ENCODE data around the gene PCGF6. TPM values are rescaled to one million over a fixed set of nuclear protein-coding genes. Genes with fewer than 3 reads are reported as not detected.

The PCGF6 gene
- total RNA-seq: 11.1 and 13.2 TPM in 2 replicates

GRCh38 chr10:103350517-103351260 lies at the start of gene PCGF6:
TSS of gene PCGF6 (minus strand) at chr10:103351140. CDS start at chr10:103351066, 74 bp downstream.

GRCh38 chr10:103396067-103396788 lies 45.3 kb upstream of the PCGF6 start, which contains the start of the genes ATP5MK and PDCD11:
TSS of gene ATP5MK (minus strand) at chr10:103396475. CDS start at chr10:103392457, 4,018 bp downstream.
TSS of gene PDCD11 (plus strand) at chr10:103396626. CDS start at chr10:103398427, 1,801 bp downstream.

GRCh38 chr10:103367782-103368518 lies 17.0 kb upstream of the PCGF6 start, which contains the start of gene TAF5:
TSS of gene TAF5 (plus strand) at chr10:103367976. CDS start at chr10:103367990, 14 bp downstream.

GRCh38 chr10:103276896-103277712 lies 73.8 kb downstream of the PCGF6 start, which contains the start of gene INA:
TSS of gene INA (plus strand) at chr10:103277138. CDS start at chr10:103277212, 74 bp downstream.

Small RNA genes within 50 kb of the gene (small RNA-seq; reads per million reads assigned to genes)
- gene RNU11-3P: not detected

Other genes with a start within 250 kb of the PCGF6 start
- 43.4 and 60.6 TPM in 2 replicates for gene NT5C2, start 157.9 kb downstream of the PCGF6 start, total RNA-seq
- 0.33 TPM in 1 of 2 replicates, not detected in the other for gene RPEL1, start 105.3 kb downstream of the PCGF6 start, total RNA-seq
- gene INA, start 74.0 kb downstream of the PCGF6 start, total RNA-seq: 0.33 and 0.48 TPM in 2 replicates
- gene TAF5, start 16.8 kb upstream of the PCGF6 start, total RNA-seq: 3.3 and 6.8 TPM in 2 replicates
- 206 and 267 TPM in 2 replicates for gene ATP5MK, start 45.3 kb upstream of the PCGF6 start, total RNA-seq
- 52.9 and 53.6 TPM in 2 replicates for gene PDCD11, start 45.5 kb upstream of the PCGF6 start, total RNA-seq
- gene CALHM2, start 101.2 kb upstream of the PCGF6 start, total RNA-seq: 19.9 and 34.0 TPM in 2 replicates
- gene CALHM1, start 107.8 kb upstream of the PCGF6 start, total RNA-seq: not detected in 2 replicates
- gene CALHM3, start 128.1 kb upstream of the PCGF6 start, total RNA-seq: not detected in 2 replicates
- gene NEURL1, start 142.6 kb upstream of the PCGF6 start, total RNA-seq: under 0.01 and 0.33 TPM in 2 replicates

All from vein endothelial cell (primary cell).